Measurements from ENCODE around the gene RCSD1. TPM values are rescaled to one million over a fixed set of nuclear protein-coding genes. Genes with fewer than 3 reads are reported as not detected.

RCSD1 gene
- total RNA-seq, 1 donor from 2014 or later, result 39.5 TPM

DNA sequence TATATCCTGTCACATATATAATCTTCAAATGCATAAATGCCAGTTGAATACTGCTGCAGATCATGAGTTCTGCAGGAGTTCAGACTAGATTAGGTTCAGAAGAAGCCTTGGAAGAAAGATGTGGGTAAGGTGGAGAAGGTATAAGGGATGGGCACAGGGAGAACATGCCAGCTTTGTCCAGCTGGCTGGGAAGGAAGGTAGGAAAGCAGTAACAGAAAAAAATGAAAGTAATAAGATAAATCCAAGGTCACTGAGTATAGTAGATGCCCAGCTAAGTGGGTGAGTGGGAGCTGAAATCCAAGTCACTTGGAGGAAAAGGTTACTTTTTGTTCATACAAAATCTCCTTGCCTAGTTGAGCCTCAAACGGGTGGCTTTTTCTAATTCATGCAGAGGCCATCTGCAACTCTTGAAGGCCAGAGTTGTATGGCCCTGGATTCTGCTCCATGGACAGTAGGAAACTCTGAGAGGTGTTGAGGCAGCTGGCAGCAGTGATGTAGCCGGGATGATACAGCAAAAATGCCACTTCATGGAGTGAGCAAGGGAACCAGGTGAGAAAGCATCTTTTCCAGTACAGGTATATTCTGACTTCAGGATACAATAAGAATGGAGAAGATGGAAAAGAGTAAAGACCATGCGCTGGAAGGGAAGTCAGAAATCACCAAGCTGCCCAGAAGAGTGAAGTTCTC is 3.4 kb downstream of the RCSD1 start:
- Mint-ChIP-seq H3K36me3 (ENCODE audit: low read depth, unreplicated experiment) (peaks cover 14% of the 10 kb centered on the region), H3K27ac (ENCODE audit: unreplicated experiment) (no peak overlapping the region), H3K4me1 (ENCODE audit: unreplicated experiment) (peaks cover 86% of the 10 kb centered on the region), H3K9me3 (ENCODE audit: unreplicated experiment) (no peaks in the 10 kb centered on the region), H3K27me3 (ENCODE audit: unreplicated experiment) (peaks cover 18% of the 10 kb centered on the region), H3K4me3 (ENCODE audit: unreplicated experiment) (peak overlapping the region; percentile 8)
- no peak for TF ChIP-seq CTCF (IDR thresholded peaks at IDR 0.05; ENCODE audit: unreplicated experiment)
- DNase-seq (ENCODE audit: low spot score), result no peak

- no peaks in the 10 kb centered on the region for H3K9me3 Mint-ChIP-seq (ENCODE audit: unreplicated experiment)
- H3K27ac Mint-ChIP-seq (ENCODE audit: unreplicated experiment), result no peak overlapping the region
- no peak for DNase-seq (ENCODE audit: low spot score)
- peaks cover 77% of the 10 kb centered on the region for H3K4me1 Mint-ChIP-seq (ENCODE audit: unreplicated experiment)
- no peak overlapping the region for H3K4me3 Mint-ChIP-seq (ENCODE audit: unreplicated experiment)
- no peak for TF ChIP-seq CTCF (IDR thresholded peaks at IDR 0.05; ENCODE audit: unreplicated experiment)
- H3K27me3 Mint-ChIP-seq (ENCODE audit: unreplicated experiment), result peaks cover 18% of the 10 kb centered on the region
- H3K36me3 Mint-ChIP-seq (ENCODE audit: low read depth, unreplicated experiment), result peaks cover 18% of the 10 kb centered on the region
Observed at GRCh38 chr1:167634435-167634834, 4.4 kb downstream of the RCSD1 start.

GRCh38 chr1:167635156-167635648 is 5.2 kb downstream of the RCSD1 start:
- Mint-ChIP-seq H3K4me1 (ENCODE audit: unreplicated experiment) (peaks cover 73% of the 10 kb centered on the region), H3K27me3 (ENCODE audit: unreplicated experiment) (peaks cover 15% of the 10 kb centered on the region), H3K9me3 (ENCODE audit: unreplicated experiment) (no peaks in the 10 kb centered on the region), H3K4me3 (ENCODE audit: unreplicated experiment) (no peak overlapping the region), H3K27ac (ENCODE audit: unreplicated experiment) (no peak overlapping the region), H3K36me3 (ENCODE audit: low read depth, unreplicated experiment) (peaks cover 15% of the 10 kb centered on the region)
- DNase-seq (ENCODE audit: low spot score), result no peak
- TF ChIP-seq CTCF (IDR thresholded peaks at IDR 0.05; ENCODE audit: unreplicated experiment), result no peak

DNA sequence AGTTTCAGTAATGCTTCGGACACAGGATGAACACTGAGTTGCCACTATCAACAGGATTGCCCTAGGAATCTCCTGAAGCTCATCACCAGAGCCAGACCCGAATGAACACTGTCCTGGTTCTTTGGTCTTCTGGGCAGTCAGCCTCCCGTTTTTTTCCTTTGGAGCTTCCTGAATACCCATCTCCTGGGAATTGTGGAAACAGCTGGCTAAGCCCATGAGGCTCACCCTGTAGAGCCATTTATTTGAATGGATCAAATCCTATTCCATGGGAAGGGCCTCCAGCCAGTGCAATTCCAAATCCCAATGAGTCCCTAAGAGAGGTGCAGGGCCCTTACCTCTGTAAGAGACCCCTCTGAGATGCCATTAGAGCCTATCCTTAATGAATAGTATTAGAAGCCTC is 5.9 kb downstream of the RCSD1 start:
- Mint-ChIP-seq H3K36me3 (ENCODE audit: low read depth, unreplicated experiment) (peaks cover 18% of the 10 kb centered on the region), H3K27me3 (ENCODE audit: unreplicated experiment) (peaks cover 15% of the 10 kb centered on the region), H3K4me1 (ENCODE audit: unreplicated experiment) (peaks cover 69% of the 10 kb centered on the region), H3K9me3 (ENCODE audit: unreplicated experiment) (no peaks in the 10 kb centered on the region), H3K4me3 (ENCODE audit: unreplicated experiment) (no peak overlapping the region), H3K27ac (ENCODE audit: unreplicated experiment) (no peak overlapping the region)
- TF ChIP-seq CTCF (IDR thresholded peaks at IDR 0.05; ENCODE audit: unreplicated experiment), result no peak
- no peak for DNase-seq (ENCODE audit: low spot score)

- peaks cover 24% of the 10 kb centered on the region for H3K36me3 Mint-ChIP-seq (ENCODE audit: low read depth, unreplicated experiment)
- peak overlapping the region; percentile 64 for H3K27ac Mint-ChIP-seq (ENCODE audit: unreplicated experiment)
- peak overlapping the region; percentile 74 for H3K4me3 Mint-ChIP-seq (ENCODE audit: unreplicated experiment)
Observed at GRCh38 chr1:167638064-167638463, 8.0 kb downstream of the RCSD1 start.

More at GRCh38 chr1:167638064-167638463, 8.0 kb downstream of the RCSD1 start:
- H3K4me1 Mint-ChIP-seq (ENCODE audit: unreplicated experiment), result peaks cover 56% of the 10 kb centered on the region
- H3K27me3 Mint-ChIP-seq (ENCODE audit: unreplicated experiment), result peaks cover 12% of the 10 kb centered on the region
- no peaks in the 10 kb centered on the region for H3K9me3 Mint-ChIP-seq (ENCODE audit: unreplicated experiment)
- TF ChIP-seq CTCF (IDR thresholded peaks at IDR 0.05; ENCODE audit: unreplicated experiment), result no peak
- no peak for DNase-seq (ENCODE audit: low spot score)

Measured in endothelial cell (in vitro differentiated cells).